GM18520 (cell line): ENCODE results near the gene HECW1.
"Not testable (repeated sequence)": the region's sequence is repeated elsewhere in the genome, so short reads cannot be mapped to it uniquely, and the experiment has no call there.

Experiments used
- ATAC-seq: cut with Tn5 transposase; IDR thresholded peaks from one replicate; pipeline ENCODE4 v1.9.1; 2021; ENCODE audit not compliant: unreplicated experiment

HECW1 gene

GRCh38 chr7:43111630-43112458 is 603 bp upstream of the HECW1 start:
- ATAC-seq: no peak

DNA sequence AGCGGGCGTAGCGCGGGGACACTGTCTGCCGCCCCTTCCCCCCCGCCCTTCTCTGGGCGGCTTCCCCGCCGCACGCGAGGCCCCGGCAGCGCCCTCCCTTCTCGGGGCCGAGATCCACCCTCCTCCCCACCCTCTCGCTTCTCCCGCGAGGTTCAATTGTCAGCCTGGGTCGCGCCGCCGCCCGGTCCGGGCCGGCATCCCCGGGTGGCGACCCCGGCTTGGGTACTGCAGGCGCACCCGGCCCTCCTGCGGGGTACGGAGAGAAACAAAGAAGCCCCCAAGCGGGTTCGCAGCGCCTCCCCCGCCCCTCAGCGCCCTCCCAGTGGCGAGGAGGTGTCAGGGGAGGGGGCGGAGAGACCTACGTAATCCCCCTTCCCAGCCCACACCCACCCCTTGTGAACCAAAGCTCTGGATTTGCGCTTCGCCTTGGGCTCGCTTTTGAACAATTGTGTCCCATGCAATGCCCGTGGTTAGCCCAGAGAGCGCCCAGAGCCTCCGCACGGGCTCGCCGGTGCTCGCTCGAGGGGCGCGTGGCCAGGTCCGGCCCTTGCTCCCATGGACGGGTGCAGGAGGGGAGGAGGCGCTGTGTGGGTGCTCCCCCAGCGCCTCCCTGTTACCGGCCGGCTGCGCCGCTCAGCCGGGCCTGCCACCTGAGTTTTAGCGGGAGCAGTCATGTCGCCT is 634 bp downstream of the HECW1 start:
- ATAC-seq: no peak

DNA sequence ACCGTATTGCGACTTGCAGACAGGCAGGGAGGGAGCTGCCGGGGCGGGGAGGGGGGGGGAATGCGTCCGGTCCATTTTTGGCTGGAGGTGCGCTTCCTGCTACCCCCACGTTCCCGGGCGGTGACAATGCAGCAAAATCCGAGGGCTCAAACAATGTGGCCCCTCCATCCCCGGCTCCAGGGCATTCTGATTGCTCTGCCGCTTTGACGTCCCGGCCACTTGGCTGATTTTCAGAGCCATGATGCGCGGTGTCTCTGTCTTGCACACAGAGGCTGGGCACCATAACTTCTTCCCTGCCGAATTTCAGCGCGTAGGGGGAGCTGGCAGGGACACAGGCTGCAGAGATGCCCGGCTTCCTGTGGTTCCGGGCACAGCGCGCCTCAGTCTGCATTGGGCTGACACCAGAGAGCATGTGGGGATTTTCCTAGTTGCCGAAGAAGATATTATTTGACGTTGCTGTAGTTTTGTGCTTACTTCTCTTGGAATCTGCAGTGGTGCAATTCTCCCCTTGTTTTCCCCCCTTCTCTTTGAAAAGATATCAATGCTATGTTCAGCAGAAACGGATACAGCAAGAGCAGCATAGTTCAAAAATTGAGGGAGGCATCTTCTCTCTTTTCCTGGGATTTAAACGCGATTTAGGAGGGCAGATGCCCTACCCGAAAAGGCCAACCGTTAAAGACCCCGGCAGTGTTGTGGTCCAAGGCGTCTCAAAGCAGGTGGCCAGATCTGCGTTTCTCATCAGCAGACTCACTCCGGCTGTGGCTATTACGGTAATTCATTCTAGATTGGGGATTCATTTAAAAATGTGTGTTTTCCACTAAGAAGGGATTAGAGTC is 1.4 kb downstream of the HECW1 start:
- ATAC-seq: no peak

DNA sequence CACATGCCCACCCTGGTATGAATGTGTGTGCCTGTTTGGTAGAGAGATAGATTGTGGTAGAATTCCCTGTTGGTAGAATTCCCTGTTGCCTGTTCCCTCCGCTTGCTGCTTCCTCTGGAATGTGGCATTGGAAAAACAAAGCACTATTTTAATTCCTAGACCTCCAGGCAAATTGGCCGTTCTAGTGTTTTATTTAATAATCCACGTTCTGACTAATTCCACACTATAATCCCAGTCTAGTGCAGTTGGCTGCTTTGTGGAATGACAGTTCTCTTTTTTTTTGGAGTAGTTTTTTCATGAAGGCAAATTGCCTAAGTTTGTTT is 2.0 kb downstream of the HECW1 start:
- ATAC-seq: no peak

GRCh38 chr7:43116451-43116850 is 4.0 kb downstream of the HECW1 start:
- no peak for ATAC-seq

DNA sequence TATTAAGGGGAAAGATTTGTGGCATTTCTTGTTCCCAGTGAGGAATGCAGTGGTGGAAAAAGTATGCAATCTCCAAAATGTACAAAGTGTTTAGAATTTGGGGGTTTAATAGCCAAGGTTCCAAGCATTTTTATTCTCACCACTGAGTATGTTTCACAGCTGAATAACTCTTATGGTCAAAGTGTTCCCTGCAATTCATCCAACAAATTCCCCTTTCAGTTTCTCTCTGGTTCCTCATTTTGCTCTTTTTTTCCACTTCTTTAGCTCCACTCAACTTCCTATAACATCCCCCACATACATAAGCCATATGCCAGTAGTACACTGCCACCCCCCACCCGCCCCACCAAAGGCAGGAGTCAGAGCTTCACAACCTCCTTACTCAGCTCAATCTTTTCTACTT is 4.6 kb downstream of the HECW1 start:
- ATAC-seq: no peak

GRCh38 chr7:43117861-43118260 is 5.4 kb downstream of the HECW1 start:
- no peak for ATAC-seq

GRCh38 chr7:43118313-43118712 is 5.9 kb downstream of the HECW1 start:
- no peak for ATAC-seq

- no peak for ATAC-seq
Observed at GRCh38 chr7:43119371-43120075, 7.1 kb downstream of the HECW1 start.

DNA sequence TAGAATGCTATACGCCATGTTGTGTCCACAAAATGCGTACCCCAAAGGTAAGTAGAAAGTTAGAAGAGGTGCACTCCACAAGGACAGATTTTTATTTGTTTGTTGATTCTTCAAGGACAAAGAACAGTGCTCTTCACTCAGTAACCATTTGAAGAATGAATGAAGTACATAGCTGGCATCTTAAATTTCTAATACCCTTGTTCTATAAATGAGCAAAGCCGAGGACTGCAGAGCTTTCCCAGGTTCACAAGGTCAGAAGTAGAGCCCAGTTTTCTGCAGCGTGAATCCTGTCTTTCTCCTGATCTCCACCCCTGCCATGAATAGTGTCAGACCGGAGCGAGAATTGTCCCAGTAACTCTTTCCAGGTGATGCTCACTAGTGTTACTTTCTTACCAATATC is 9.5 kb downstream of the HECW1 start:
- no peak for ATAC-seq

GRCh38 chr7:43123457-43123856 is 11.0 kb downstream of the HECW1 start:
- ATAC-seq: no peak

GRCh38 chr7:43124388-43124787 is 11.9 kb downstream of the HECW1 start:
- ATAC-seq: no peak

- ATAC-seq: no peak
Observed at GRCh38 chr7:43130347-43130746, 17.9 kb downstream of the HECW1 start.

DNA sequence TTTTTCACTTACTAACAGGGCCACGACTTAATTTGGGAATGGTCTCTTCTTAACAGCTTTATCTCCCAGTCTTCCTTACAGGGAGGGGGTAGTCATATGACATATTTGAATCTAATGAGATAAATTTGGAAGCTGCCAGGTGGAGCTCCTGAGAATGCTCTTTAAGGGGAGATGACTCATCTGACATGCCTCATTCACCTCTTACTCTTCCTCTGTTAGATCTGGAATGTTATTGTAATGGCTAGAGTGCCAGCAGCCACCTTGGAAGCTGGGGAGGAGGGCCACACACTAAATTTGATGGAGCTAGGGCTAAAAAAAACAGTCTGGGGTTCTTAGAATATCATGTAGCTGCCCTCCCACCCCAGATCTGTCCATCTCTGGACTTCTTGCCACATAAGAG is 22.7 kb downstream of the HECW1 start:
- ATAC-seq: no peak

DNA sequence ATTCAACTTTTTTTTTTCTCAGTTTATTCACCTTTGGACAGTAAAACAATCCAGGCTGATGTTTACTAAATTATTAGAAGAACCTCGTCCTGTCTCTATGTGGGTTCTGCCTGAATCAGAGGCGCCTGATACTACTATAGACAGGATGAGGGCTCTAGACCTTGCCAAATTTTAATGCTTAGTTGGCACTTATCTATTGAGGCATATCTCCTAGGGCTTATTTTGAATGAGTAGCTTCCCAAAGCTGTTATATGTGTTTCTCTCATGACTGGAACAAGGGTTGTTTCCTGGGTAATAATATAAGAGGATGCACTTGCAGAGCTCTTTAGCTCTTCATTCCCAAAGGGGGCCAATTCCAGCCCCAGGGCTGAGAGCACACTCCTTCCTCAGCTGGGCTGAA is 23.6 kb downstream of the HECW1 start:
- ATAC-seq: no peak

GRCh38 chr7:43137121-43137744 is 24.8 kb downstream of the HECW1 start:
- ATAC-seq: not testable (repeated sequence)

GRCh38 chr7:43137811-43138210 is 25.4 kb downstream of the HECW1 start:
- no peak for ATAC-seq

- ATAC-seq: no peak
Observed at GRCh38 chr7:43138710-43139109, 26.3 kb downstream of the HECW1 start.

DNA sequence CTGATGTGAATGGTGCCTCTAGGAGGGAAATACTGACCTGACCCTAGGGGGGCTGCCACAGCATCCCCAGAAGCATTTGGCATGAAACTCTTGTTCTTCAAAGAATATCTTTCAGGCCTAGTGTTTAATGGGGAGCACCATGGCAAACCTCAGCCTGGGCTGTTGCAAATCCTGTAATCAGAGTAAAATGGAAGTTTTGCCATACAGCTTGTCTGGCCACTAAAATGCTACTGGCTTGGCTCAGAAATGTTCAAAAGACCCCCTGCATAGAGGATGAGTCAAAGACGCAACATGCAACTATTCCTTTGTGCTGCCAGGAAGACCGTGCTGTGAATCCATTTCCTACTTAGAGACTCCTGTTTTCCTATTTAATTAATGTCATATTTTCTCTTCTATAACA is 26.7 kb downstream of the HECW1 start:
- ATAC-seq: no peak

GRCh38 chr7:43140186-43140585 is 27.7 kb downstream of the HECW1 start:
- no peak for ATAC-seq

- no peak for ATAC-seq
Observed at GRCh38 chr7:43141091-43141490, 28.6 kb downstream of the HECW1 start.
